HepG2 (cell line): Measurements from ENCODE around the gene TEX53.

ENCODE experiments used
- EZH2 ChIP-seq: conservative IDR thresholded peaks from 2 replicates; pipeline ENCODE4 v1.6.1; 2012; ENCODE audit warnings: mild to moderate bottlenecking, low read depth, low read length, moderate library complexity
- FLYWCH1 ChIP-seq: sonication (generic); formaldehyde crosslinking; IDR thresholded peaks from 2 replicates; pipeline ENCODE4 v1.8.1; 2023; ENCODE audit warnings: mild to moderate bottlenecking, missing genetic modification reagents
- GTF3A ChIP-seq: sonication (generic); formaldehyde crosslinking; conservative IDR thresholded peaks from 2 replicates; pipeline ENCODE4 v1.4.0; 2020; ENCODE audit warnings: mild to moderate bottlenecking, missing genetic modification reagents
- PHF8 ChIP-seq: sonication (generic); formaldehyde crosslinking; IDR thresholded peaks from 2 replicates; pipeline ENCODE4 v1.5.0; 2020; ENCODE audit warnings: missing genetic modification reagents
- USF2 ChIP-seq, 2 experiments: sonication (generic) in 1 of 2; formaldehyde crosslinking in 1 of 2; IDR thresholded peaks; 2 replicates each; pipeline versions ENCODE4 v1.5.1 to v1.6.1; 2011 to 2020; ENCODE audit warnings: borderline replicate concordance in 1 of 2, low read depth in 1 of 2, low read length in 1 of 2, mild to moderate bottlenecking in 1 of 2, missing genetic modification reagents in 1 of 2, moderate library complexity in 1 of 2
- ZNF3 ChIP-seq: IDR thresholded peaks from 2 replicates; pipeline ENCODE4 v1.7.0; 2017; ENCODE audit warnings: inconsistent platforms
- ZNF34 ChIP-seq: sonication (generic); formaldehyde crosslinking; IDR thresholded peaks from 2 replicates; pipeline ENCODE4 v1.4.0; 2020; ENCODE audit warnings: mild to moderate bottlenecking, missing genetic modification reagents, borderline replicate concordance
- ZNF761 ChIP-seq: sonication (generic); formaldehyde crosslinking; conservative IDR thresholded peaks from 2 replicates; pipeline ENCODE4 v1.4.0; 2020; ENCODE audit warnings: mild to moderate bottlenecking, missing genetic modification reagents
- TF ChIP-seq, protein P1 (sequence below): sonication (generic); formaldehyde crosslinking; IDR thresholded peaks from 2 replicates; pipeline ENCODE4 v1.5.0; 2020; ENCODE audit warnings: mild to moderate bottlenecking, missing genetic modification reagents, moderate library complexity
- TF ChIP-seq, protein P2 (sequence below): sonication (generic); formaldehyde crosslinking; IDR thresholded peaks from 2 replicates; pipeline ENCODE4 v1.5.1; 2020; ENCODE audit warnings: mild to moderate bottlenecking, missing genetic modification reagents, moderate library complexity
- TF ChIP-seq, protein P3 (sequence below), 2 experiments: sonication (generic) in 1 of 2; formaldehyde crosslinking in 1 of 2; IDR thresholded peaks; 2 replicates each; pipeline versions ENCODE4 v1.4.0 to v1.6.1; 2018 to 2020; ENCODE audit warnings: missing genetic modification reagents in 2 of 2, borderline replicate concordance in 1 of 2, low read depth in 1 of 2, mild to moderate bottlenecking in 1 of 2, missing biosample characterization in 1 of 2

GRCh38 chr9:114671605-114672004, 14.0 kb upstream of the TEX53 start:
- no peak for TF ChIP-seq ZNF3
- TF ChIP-seq PHF8 (CRISPR knock-in tag) = no peak
- no peak for TF ChIP-seq GTF3A (CRISPR knock-in tag)
- no peak for TF ChIP-seq FLYWCH1
- no peak for TF ChIP-seq ZNF34 (CRISPR knock-in tag)
- TF ChIP-seq, protein P1, sequence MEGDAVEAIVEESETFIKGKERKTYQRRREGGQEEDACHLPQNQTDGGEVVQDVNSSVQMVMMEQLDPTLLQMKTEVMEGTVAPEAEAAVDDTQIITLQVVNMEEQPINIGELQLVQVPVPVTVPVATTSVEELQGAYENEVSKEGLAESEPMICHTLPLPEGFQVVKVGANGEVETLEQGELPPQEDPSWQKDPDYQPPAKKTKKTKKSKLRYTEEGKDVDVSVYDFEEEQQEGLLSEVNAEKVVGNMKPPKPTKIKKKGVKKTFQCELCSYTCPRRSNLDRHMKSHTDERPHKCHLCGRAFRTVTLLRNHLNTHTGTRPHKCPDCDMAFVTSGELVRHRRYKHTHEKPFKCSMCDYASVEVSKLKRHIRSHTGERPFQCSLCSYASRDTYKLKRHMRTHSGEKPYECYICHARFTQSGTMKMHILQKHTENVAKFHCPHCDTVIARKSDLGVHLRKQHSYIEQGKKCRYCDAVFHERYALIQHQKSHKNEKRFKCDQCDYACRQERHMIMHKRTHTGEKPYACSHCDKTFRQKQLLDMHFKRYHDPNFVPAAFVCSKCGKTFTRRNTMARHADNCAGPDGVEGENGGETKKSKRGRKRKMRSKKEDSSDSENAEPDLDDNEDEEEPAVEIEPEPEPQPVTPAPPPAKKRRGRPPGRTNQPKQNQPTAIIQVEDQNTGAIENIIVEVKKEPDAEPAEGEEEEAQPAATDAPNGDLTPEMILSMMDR (CRISPR knock-in tag) = no peak
- TF ChIP-seq, protein P2, sequence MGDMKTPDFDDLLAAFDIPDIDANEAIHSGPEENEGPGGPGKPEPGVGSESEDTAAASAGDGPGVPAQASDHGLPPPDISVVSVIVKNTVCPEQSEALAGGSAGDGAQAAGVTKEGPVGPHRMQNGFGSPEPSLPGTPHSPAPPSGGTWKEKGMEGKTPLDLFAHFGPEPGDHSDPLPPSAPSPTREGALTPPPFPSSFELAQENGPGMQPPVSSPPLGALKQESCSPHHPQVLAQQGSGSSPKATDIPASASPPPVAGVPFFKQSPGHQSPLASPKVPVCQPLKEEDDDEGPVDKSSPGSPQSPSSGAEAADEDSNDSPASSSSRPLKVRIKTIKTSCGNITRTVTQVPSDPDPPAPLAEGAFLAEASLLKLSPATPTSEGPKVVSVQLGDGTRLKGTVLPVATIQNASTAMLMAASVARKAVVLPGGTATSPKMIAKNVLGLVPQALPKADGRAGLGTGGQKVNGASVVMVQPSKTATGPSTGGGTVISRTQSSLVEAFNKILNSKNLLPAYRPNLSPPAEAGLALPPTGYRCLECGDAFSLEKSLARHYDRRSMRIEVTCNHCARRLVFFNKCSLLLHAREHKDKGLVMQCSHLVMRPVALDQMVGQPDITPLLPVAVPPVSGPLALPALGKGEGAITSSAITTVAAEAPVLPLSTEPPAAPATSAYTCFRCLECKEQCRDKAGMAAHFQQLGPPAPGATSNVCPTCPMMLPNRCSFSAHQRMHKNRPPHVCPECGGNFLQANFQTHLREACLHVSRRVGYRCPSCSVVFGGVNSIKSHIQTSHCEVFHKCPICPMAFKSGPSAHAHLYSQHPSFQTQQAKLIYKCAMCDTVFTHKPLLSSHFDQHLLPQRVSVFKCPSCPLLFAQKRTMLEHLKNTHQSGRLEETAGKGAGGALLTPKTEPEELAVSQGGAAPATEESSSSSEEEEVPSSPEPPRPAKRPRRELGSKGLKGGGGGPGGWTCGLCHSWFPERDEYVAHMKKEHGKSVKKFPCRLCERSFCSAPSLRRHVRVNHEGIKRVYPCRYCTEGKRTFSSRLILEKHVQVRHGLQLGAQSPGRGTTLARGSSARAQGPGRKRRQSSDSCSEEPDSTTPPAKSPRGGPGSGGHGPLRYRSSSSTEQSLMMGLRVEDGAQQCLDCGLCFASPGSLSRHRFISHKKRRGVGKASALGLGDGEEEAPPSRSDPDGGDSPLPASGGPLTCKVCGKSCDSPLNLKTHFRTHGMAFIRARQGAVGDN = no peak
- TF ChIP-seq, protein P3, sequence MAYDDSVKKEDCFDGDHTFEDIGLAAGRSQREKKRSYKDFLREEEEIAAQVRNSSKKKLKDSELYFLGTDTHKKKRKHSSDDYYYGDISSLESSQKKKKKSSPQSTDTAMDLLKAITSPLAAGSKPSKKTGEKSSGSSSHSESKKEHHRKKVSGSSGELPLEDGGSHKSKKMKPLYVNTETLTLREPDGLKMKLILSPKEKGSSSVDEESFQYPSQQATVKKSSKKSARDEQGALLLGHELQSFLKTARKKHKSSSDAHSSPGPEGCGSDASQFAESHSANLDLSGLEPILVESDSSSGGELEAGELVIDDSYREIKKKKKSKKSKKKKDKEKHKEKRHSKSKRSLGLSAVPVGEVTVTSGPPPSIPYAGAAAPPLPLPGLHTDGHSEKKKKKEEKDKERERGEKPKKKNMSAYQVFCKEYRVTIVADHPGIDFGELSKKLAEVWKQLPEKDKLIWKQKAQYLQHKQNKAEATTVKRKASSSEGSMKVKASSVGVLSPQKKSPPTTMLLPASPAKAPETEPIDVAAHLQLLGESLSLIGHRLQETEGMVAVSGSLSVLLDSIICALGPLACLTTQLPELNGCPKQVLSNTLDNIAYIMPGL (CRISPR knock-in tag; IDR thresholded peaks at IDR 0.05; ENCODE audit: borderline replicate concordance in 1 of 2, low read depth in 1 of 2) = no peak
- TF ChIP-seq EZH2 = no peak
- TF ChIP-seq USF2 (IDR thresholded peaks at IDR 0.05; ENCODE audit: low read depth, low read length) = no peak
- no peak for TF ChIP-seq USF2 (CRISPR knock-in tag; IDR thresholded peaks at IDR 0.05; ENCODE audit: borderline replicate concordance)
- TF ChIP-seq ZNF761 (CRISPR knock-in tag) = no peak
